ENCODE data around the gene GATAD2B.
"Not testable (repeated sequence)": the region's sequence is repeated elsewhere in the genome, so short reads cannot be mapped to it uniquely, and the experiment has no call there.

GATAD2B gene

DNA sequence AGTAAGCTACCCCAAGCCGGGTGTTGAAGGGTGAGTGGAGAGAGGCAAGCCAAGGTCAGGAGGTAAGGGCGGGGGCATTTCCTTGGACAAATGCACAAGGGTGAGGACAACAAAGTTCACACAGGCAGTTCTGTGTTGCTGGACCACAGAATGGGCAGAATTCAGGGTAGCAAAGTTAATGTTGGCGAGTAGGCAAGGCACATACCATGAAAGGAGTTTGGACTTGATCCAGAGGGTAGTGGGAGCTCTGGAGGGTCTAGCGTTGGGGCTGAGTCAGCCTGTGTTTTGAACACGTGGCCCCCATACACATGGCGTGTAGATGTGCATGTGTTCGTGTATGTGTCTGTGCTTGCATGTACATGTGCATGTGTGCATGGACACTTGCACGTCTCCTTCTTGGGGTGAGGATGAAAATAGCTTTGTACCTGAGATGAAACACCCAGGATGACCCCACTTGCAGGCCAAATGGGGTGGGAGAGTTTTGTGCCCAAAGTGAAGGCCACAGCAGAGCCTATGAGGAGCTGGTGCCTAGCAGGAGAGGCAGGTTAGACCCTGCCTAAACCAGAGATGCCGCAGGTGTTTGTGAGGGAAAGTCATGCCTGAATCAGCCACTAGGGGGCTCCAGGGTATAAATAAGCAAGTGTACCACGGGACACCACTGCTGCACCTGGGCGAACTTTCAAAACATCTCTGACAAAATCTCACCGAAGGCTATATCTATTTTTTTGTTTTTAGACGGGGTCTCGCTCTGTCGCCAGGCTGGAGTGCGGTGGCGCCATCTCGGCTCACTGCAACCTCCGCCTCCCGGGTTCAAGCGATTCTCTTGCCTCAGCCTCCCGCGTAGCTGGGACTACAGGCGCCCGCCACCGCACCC is 125.7 kb downstream of the GATAD2B start:
- DNase-seq (ENCODE audit: low read depth in 2 of 2), result peak; percentile 63 to 74

DNA sequence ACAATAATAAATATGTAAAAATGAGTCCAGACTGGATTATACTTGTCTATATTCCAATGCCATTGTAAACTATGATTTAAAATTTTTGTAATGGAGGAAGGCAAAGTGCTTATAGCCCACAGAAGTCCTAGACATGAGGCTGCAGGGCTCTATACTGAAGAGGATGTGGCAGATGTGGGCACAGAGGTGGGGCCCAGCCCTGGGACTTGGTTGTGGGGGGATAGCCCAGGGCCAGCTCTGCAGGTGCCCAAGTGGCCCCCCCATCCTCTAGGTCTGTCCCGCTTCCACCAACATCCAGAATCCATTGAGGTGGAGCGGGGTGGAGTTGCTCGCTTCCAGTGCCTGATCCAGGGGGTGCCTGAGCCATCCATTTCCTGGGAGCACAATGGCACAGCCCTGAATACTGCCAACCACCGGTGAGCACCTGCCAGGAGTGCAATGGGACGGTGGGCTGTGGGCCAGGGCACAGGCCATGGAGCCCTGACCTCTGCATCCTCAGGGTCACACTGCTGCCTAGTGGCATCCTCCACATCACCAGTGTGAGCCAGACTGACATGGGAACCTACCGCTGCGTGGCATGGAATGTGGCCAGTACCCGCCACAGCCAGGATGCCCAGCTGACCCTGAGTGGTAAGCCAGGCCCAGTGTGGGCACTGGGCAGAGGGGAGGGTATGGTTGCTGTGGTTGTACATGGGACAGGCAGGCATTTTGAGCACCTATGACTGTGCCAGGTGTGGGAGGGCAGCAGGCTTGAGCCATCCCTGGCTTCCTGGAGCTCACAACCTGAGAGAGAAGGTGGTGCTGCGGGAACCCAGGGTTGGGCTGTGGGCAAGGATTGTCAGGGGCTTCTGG is 126.6 kb downstream of the GATAD2B start:
- no peak for DNase-seq (ENCODE audit: low read depth in 2 of 2)

DNA sequence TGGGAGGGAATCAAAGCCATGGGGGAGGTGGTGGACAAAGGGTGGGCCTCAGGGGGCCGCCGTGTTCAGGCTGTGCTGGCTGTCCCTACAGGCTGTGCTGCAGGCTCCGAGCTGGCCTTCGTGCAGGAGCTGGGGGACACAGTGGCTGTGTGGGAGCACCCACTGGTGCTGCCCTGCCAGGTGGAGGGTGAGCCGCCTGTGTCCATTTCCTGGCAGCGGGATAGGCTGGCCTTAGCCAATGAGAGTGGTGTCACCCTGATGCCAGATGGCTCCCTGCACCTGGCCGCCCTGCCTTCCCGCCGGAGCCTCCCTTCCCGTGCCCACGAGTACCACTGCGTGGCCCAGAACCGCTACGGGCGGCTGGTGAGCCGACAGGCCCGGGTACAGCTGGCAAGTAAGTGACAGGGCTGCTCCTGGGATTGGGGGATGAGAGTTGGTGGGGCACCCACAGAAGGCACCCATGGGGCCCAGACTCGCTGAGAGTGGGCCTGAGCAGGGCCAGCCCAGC is 127.4 kb downstream of the GATAD2B start:
- DNase-seq (ENCODE audit: low read depth in 2 of 2), result no peak

DNA sequence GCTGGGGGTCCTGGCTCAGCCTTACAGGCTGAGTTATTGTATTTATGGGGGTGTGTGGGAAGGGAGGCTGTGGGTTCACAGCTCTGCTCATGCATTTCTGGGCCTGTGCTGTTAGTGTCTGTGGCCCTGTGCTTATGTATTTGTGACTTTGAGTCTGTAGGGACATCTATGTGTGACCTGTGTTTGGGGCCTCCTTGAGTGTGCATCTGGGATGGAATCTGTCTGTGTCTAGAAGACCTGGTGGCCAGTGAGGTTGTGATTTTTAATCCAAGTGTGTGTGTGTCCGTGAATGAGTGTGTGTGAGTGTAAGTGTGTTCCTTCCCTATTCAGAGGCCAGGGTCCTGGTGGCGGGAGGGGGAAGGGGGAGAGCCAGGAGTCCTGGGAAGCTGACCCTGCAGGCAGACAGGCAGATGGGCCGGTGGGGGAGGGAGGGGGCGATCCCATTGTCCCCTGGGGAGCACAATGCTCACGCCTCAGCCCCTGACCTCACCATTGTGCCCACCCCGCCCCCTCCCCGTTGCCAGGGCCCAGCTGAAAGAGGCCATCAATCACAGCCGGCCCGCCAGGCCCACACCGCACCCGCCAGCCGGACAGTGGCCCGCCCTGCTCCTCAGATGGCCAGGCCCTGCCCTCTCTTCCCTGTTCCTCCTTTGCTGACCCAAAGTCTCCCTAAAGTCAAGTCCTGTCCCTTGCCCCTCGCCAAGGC is 128.0 kb downstream of the GATAD2B start:
- no peak for DNase-seq (ENCODE audit: low read depth in 2 of 2)

DNA sequence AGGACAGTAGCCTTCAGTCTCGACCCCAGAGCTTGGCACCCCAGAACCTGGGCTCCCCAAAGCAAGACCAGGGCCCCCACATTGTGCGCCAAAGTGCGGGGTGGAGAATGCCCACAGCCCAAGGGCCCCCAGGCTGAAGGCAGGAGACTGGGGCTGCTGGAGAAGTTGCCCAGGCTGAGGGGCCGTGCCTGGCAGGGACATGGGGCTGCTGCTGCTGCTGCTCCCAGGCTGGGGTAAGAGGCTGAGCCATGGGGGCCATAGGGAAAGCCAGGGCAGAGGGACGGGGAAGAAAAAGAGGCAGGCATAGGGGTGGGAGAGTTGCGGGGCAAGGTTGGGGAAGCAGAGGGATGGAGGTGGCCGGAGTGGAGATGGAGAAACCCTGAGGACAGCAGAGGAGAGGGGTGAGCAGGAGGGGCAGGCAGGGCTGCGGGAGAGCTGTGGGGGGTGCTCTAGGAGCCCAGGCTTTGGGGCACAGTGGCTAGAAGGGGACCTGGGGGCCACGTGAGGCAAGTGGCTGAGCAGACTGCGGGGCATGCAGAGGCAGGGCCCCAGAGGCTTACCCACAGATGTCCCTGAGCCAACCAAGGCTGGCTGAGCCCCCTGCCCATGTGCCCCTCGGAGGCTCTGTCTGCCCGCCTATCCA is 128.7 kb downstream of the GATAD2B start:
- DNase-seq (ENCODE audit: low read depth in 2 of 2), result no peak

DNA sequence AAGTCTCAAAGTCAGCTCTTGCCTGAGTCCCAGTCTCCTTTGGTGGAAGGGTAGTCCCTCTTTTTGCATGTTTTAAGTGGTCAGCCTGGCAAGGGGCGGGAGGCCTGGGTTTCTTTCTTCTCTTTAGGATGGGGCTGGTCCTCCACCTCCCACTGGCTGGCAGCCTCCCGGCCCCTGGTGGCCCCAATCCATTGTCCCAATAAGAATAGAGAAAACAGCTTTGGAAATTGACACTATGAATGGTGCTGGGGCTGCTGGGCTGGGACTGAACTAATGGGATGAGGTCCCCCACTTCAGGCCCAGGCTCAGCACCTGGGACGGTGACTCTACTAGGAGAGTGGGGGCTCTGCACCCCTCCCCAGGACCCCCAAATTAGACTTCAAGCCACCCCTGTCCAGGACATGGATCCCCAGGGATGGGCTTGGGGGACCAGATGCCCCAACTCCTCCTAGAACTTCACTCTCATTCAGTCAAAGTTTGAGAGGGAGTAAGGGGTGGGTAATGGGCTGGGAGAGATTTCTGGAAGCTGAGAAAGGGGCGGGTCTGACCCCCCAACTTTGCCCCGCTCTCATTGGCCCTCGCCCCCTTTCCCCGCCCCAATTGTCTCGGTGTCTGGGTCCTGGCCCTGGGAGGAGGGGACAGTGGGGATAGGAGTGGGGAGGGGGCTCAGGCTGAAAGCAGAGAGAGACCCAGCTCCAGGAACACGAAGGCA is 129.4 kb downstream of the GATAD2B start:
- DNase-seq (ENCODE audit: low read depth in 2 of 2), result no peak

DNA sequence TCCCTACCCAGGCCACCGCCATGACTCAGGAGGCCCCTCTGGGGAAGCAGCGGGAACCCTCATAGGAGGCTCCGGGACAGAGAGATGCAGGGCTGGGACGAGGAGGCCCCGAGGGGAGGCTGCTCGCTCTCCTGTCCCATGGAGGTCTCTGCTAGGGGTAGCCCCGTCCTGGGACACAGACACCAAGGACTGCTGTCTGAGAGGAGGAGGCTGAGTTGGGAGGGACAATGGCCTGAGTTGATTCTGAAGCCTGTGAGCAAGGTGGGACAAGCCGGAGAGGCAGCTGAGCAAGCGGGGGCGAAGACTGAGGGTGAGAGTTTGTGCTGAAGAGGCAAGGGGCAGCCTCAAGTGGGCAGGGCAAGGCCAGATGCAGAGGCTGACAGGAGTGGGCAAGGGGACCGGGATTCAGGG is 130.1 kb downstream of the GATAD2B start:
- DNase-seq (ENCODE audit: low read depth in 2 of 2), result no peak

DNA sequence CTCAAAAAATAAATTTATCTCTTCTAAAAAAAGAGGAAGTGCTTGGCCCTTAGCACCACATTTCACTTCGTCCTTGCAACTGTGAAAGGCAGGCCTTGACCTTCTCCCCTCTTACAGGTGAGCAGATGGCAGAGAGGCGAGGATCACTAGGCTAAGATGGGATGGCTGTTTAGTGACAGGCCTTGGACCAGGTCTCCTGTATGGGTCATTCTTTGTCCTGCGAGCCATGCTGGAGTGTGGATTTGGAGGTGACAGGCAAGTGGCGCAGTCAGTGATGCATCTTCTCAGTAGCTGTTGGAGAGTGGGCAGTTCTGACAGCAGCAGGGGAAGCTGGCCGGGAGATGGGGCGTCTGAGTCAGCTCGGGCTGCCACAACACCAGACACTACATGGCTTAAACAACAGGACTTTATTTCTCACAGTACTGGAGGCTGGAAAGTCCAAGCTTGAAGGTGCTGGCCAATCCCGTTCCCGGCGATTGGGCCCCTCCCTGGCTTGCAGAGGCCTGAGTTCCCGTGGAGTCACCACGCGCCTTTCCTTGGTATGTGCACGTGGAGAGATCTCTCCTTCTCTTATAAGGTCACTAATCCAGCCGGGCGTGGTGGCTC is 131.0 kb downstream of the GATAD2B start:
- DNase-seq (ENCODE audit: low read depth in 2 of 2), result no peak

DNA sequence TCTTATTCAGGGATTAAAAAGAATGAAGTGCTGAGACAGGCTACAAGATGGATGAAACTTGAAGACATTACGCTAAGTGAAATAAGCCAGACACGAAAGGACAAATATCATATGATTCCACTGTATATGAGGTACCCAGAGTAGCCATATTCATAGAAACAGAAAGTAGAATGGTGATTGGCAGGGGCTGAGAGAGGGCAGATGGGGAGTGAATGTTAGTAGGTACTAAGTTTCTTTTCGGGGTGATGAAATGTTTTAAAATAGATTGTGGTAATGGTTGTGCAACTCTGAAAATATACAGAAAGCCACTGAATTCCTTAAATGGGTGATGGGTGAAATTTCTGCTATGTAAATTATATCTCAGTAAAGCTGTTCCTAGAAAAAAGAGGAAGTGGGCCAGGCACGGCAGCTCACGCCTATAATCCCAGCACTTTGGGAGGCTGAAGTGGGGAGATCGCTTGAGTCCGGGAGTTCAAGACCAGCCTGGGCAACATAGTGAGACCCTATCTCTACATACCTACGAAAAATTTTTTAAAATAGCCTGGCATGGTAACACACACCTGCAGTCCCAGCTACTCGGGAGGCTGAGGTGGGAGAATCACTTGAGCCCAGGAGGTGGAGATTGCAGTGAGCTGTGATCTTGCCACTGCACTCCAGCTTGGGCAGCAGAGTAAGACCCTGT is 131.7 kb downstream of the GATAD2B start:
- no peak for DNase-seq (ENCODE audit: low read depth in 2 of 2)

DNA sequence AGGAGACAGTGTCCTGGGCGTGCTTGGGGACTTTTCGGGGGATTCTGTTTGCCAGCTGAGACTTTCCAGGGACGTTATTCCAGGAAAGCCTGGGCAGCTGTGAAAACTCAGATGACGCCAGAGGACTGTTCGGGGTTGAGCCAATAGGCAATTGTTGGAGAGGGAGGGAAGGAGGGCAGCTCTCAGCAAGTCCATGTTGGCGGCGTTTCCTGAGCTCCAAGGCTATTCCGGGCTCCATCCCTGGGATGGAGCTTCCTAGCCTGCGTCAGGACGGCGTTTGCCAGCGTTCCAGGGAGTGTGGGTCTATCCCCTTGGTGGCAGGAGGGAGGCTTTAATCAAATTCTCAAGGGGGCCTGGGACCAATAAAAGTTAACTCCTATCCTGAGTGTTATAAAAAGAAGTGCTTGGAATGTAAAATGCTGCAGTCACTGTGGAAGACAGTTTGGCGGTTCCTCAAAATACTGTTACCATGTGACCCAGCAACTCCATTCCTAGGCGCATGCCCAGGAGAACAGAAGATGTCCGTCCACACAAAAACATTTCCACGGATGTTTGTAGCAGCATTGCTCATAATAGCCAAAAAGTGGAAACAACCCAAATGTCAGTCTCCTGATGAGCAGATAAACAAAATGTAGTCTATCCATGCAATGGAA is 132.3 kb downstream of the GATAD2B start:
- no peak for DNase-seq (ENCODE audit: low read depth in 2 of 2)

DNA sequence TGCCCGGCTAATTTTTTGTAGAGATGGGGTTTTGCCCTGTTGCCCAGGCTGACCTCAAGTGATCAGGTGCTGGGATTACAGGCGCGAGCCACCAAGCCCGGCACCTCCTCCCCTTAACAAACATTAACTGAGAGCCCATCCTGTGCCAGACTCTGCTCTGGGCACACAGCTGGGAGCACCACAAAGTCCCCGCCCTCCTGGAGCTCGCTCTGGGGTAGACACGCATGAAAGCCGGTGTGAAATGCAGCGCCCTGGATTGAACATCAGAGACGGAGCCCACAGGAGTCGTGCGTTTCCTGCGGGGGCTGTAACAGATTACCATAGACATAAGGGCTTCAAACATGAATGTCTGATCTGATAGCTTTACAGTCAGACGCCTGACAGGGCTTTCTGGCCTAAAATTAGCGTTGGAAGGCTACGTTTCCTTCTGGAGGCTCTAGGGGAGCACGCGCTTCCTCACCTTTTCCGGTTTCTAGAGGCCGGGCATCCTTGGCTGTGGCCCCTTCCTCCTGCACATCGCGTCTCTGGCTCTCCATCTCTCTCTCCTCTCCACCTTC is 133.2 kb downstream of the GATAD2B start:
- no peak for DNase-seq (ENCODE audit: low read depth in 2 of 2)

DNA sequence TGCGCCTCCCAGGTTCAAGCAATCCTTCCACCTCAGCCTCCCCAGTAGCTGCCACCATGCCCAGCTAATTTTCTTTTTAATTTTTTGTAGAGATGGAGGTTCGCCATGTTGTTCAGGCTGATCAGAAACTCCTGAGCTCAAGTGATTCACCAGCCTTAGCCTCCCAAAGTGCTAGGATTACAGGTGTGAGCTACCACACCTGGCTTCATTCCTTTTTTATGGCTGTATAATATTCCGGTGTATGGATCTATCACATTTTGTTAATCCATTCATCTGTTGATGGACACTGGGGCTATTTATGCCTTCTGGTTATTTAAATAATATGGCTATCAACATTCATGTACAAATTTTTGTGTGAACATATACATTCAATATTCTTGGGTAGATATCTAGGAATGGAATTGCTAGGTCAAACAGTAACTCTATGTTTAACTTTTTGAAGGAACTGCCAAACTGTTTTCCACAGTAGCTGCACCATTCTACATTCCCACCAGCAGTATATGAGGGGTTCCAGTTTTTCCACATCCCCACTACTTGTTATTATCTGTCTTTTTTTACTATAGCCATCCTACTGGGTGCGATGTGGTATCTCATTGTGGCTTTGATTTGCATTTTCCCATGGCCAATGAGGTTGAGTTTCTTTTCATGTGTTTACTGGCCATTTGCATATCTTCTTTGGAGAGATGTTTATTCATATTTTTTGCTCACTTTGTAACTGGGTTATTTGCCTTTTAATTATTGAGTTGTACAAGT is 136.6 kb downstream of the GATAD2B start:
- no peak for DNase-seq (ENCODE audit: low read depth in 2 of 2)

DNA sequence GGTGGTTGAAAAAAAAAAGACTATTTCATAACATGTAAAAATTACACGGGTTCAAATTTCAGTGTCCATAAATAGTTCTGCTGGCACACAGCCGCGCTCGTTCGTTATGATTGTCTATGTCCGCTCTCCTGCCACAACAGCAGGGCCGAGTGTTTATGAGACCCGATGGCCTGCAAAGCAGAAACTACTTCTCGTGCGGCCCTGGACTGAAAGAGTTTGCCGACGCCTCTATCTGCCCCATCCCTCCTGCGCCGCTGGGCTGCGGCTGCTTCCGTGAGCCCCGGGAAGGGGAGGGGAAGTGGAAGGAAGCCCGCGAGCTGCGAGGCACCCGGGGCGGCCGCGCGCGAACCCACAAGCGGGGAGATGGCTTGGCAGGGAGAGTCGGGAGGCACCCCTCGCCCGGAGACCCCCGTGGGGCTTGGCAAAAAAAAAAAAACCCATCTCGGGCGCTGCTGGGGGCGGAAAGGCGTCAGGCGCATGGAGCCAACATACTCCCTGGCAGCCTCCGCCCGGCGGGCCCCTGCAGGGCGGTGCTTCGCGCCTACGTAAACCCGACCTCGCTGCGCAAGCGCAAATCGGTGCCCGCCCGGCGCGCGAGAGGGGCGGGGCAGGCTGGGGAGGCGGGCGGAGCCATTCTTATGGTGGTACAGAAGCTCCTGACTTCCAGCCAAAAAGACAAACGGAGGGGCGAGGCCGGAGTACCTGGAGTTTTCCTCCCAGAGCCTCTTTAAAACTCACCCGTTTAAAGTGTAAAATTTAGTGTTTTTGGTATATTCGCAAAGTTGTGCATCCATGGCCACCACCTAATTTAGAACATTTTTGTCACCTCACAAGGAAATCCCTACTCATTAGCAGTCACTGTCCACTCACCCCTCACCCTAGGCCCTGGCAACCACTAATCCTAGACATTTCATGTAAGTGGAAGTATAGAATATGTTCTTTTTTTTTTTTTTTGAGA is 139.3 kb downstream of the GATAD2B start:
- peak; percentile 77 to 87 for DNase-seq (ENCODE audit: low read depth in 2 of 2)

DNA sequence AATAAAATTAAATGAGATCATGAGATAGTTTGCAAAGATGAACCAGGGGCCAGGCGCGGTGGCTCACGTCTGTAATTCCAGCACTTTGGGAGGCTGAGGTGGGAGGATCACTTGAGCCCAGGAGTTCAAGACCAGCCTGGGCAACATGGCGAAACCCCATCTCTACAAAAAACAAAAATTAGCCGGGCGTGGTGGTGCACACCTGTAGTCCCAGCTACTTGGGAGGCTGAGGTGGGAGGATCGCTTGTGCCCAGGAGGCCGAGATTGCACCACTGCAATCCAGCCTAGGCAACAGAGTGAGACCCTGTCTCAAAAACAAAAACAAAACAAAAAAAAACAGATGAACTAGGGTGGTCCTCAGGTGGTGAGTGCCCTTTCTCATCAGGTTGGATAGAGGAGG is 140.1 kb downstream of the GATAD2B start:
- not testable (repeated sequence) for DNase-seq (ENCODE audit: low read depth in 2 of 2)

DNA sequence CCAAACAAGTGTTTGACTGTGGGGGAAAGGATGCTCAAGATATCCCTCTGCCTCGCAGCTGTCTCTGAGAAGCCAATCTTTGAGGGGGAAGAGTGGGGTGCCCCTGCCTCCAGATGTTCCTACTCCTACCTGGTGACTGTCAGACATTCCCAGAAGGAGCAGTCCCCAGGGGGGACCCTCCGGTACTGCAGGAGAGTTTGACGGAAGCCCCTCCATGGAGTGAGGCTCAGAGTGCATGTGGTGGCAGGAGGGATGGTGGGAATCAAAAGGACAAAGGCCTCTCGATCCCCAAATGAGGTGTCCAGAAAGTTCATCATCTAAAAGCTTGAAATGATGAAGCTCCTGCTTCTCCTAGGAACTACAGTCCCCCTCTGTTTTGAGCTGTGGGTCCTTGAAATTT is 142.2 kb downstream of the GATAD2B start:
- no peak for DNase-seq (ENCODE audit: low read depth in 2 of 2)

DNA sequence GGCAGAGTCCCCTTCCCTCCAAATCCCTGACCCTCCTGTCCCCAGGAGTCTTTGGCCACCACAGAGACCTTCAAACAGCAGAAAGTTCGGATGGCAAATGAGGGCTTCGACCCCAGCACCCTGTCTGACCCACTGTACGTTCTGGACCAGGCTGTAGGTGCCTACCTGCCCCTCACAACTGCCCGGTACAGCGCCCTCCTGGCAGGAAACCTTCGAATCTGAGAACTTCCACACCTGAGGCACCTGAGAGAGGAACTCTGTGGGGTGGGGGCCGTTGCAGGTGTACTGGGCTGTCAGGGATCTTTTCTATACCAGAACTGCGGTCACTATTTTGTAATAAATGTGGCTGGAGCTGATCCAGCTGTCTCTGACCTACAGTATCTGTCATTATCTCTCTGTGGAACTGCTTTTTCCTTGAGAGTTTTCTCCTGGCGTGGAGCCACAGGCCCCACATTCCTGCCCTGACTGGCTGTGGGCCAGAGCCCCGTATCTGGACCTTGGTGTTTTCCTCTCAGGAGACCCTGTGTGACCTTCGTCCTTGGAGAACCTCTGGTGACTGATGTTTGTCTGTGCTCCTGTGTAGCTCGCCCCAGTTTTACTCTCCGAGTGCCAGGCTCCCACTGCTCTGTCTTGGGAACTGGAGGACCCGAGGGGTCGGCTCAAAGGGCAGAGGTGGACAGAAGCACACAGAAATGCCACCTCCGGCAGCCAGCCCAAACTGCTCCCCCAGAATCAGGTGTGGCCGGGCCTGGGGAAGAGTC is 142.8 kb downstream of the GATAD2B start:
- no peak for DNase-seq (ENCODE audit: low read depth in 2 of 2)

Data from stimulated activated CD8-positive, alpha-beta memory T cell treated with anti-CD3 and anti-CD28 coated beads, Interleukin-7, amount 100 ng/mL, for 4 hours (primary cell).